ENCODE results near the gene CDV3. TPM values are rescaled to one million over a fixed set of nuclear protein-coding genes. Genes with fewer than 3 reads are reported as not detected.

The CDV3 gene
- total and polyA plus RNA-seq, 2 donors (not counting 1 experiment from before 2014, with no cell fraction given), result 39.8 to 188 TPM

DNA sequence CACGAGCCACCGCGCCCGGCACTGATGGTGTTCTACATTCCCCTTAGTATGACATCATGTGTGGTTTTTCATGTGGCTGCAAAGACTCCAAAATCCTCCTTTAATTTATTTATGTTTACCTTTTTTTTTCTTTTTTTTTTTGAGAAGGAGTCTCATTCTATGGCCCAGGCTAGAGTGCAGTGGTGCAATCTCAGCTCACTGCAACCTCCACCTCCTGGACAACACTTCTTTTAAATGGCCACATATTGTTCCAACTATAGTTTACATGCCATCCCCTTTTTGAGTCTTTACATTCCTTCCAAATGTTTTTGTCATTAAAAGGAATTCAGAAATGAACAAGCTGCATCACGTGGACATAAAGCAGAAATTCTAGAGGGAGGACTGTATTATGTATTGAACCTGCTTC lies 10.3 kb upstream of the CDV3 start:
- Mint-ChIP-seq H3K27ac (no peak overlapping the region), H3K27me3 (no peaks in the 10 kb centered on the region), H3K4me1 (peaks cover 22% of the 10 kb centered on the region), H3K4me3 (no peak overlapping the region), H3K9me3 (ENCODE audit: insufficient read depth) (peaks cover 3% of the 10 kb centered on the region)
- Histone ChIP-seq H3K4me3 (ENCODE audit: control extremely low read depth in 1 of 5, extremely low read depth in 1 of 5, insufficient read depth in 1 of 5, low read depth in 2 of 5, low read length in 4 of 5) (no peak overlapping the region), H3K27me3 (replicated peaks in 1 of 4; ENCODE audit: control extremely low read depth in 1 of 4, control insufficient read depth in 3 of 4, insufficient read depth in 4 of 4, low read length in 3 of 4) (no peaks in the 10 kb centered on the region), H3K36me3 (replicated peaks in 1 of 2; ENCODE audit: control extremely low read depth in 1 of 2, control insufficient read depth in 1 of 2, extremely low read depth in 1 of 2, insufficient read depth in 2 of 2, low read length in 1 of 2) (no peaks in the 10 kb centered on the region), H2AFZ (ENCODE audit: insufficient read depth, low read depth, low read length, poor library complexity, severe bottlenecking) (no peak overlapping the region), H3K9me3 (ENCODE audit: control extremely low read depth in 1 of 3, control insufficient read depth in 2 of 3, insufficient read depth in 1 of 3, low read length in 2 of 3) (peaks cover 0 to 16% (median 0%) of the 10 kb centered on the region in 3 donors), H3K27ac (ENCODE audit: low read length in 2 of 2) (no peak overlapping the region), H3K9ac (ENCODE audit: low read length) (no peak overlapping the region), H3K4me1 (ENCODE audit: control insufficient read depth in 2 of 2, insufficient read depth in 2 of 2, low read length in 2 of 2) (peaks cover 13 to 35% of the 10 kb centered on the region in 2 donors), H3K79me2 (ENCODE audit: control insufficient read depth, insufficient read depth, low read length) (no peaks in the 10 kb centered on the region), H4K20me1 (ENCODE audit: control insufficient read depth, insufficient read depth, low read length, poor library complexity, severe bottlenecking) (no peaks in the 10 kb centered on the region), H3K4me2 (replicated peaks; ENCODE audit: low read depth, low read length, poor library complexity, severe bottlenecking) (no peak overlapping the region)
- WGBS (ENCODE audit: insufficient coverage), result no CpG with 5 or more reads among the region's 5 CpGs
- no peak for DNase-seq
- CTCF ChIA-PET, result interaction anchor here (1.0 to 2.0 kb wide), 2 partner anchors 10 to 15 kb away, joined by 3 to 6 read pairs; partner anchors contain the start of gene CDV3
- ATAC-seq (ENCODE audit: low read depth), result no peak
- POLR2A ChIA-PET, result interaction anchor here (0.7 kb wide), 2 partner anchors 8 to 99 kb away, joined by 4 to 5 read pairs; partner anchors contain the start of gene TOPBP1
- intact Hi-C loops (cut with micrococcal nuclease), result no loop called here
- no peak for TF ChIP-seq EZH2 (IDR thresholded peaks at IDR 0.05; ENCODE audit: borderline replicate concordance, insufficient read depth, low read depth, low read length, poor library complexity, severe bottlenecking)
- TF ChIP-seq, protein P1, sequence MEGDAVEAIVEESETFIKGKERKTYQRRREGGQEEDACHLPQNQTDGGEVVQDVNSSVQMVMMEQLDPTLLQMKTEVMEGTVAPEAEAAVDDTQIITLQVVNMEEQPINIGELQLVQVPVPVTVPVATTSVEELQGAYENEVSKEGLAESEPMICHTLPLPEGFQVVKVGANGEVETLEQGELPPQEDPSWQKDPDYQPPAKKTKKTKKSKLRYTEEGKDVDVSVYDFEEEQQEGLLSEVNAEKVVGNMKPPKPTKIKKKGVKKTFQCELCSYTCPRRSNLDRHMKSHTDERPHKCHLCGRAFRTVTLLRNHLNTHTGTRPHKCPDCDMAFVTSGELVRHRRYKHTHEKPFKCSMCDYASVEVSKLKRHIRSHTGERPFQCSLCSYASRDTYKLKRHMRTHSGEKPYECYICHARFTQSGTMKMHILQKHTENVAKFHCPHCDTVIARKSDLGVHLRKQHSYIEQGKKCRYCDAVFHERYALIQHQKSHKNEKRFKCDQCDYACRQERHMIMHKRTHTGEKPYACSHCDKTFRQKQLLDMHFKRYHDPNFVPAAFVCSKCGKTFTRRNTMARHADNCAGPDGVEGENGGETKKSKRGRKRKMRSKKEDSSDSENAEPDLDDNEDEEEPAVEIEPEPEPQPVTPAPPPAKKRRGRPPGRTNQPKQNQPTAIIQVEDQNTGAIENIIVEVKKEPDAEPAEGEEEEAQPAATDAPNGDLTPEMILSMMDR (IDR thresholded peaks at IDR 0.05), result no peak

DNA sequence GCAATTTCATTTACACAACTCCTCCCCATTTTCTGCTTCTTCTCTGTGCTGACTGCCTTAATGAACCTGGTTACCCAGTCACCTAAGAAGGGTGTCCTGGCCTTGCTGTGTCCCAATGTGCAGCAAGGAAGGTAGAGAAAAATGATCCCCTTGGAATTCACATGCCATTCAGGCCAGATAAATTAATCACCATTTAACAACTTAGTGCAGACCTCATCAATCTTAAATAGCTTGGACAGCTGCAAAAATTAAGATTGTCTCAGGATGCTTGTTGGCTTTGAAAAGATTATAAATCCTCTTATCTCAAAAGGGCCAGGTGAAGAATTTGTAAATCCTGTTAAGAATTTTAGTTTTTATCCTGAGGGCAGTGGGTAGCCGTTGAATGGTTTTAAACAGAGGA lies 9.7 kb upstream of the CDV3 start:
- no peak overlapping the region for H3K4me2 ChIP-seq (replicated peaks; ENCODE audit: low read depth, low read length, poor library complexity, severe bottlenecking)
- peaks cover 0 to 12% (median 0%) of the 10 kb centered on the region in 3 donors for H3K9me3 ChIP-seq (ENCODE audit: control extremely low read depth in 1 of 3, control insufficient read depth in 2 of 3, insufficient read depth in 1 of 3, low read length in 2 of 3)
- Mint-ChIP-seq H3K4me3 (no peak overlapping the region), H3K27ac (no peak overlapping the region), H3K27me3 (no peaks in the 10 kb centered on the region), H3K4me1 (peaks cover 28% of the 10 kb centered on the region), H3K9me3 (ENCODE audit: insufficient read depth) (no peaks in the 10 kb centered on the region)
- WGBS (ENCODE audit: insufficient coverage), result 100% methylated on average over 1 of the region's 1 CpG
- ChIA-PET POLR2A (no interaction called here), CTCF (interaction anchor here (1.0 to 2.0 kb wide), 2 partner anchors 14 to 65 kb away, joined by 3 to 6 read pairs; no protein-coding TSS in a partner anchor)
- peaks cover 13 to 40% of the 10 kb centered on the region in 2 donors for H3K4me1 ChIP-seq (ENCODE audit: control insufficient read depth in 2 of 2, insufficient read depth in 2 of 2, low read length in 2 of 2)
- no peaks in the 10 kb centered on the region for H3K79me2 ChIP-seq (ENCODE audit: control insufficient read depth, insufficient read depth, low read length)
- H3K36me3 ChIP-seq (replicated peaks in 1 of 2; ENCODE audit: control extremely low read depth in 1 of 2, control insufficient read depth in 1 of 2, extremely low read depth in 1 of 2, insufficient read depth in 2 of 2, low read length in 1 of 2), result no peaks in the 10 kb centered on the region
- intact Hi-C loops (cut with micrococcal nuclease), result no loop called here
- no peaks in the 10 kb centered on the region for H4K20me1 ChIP-seq (ENCODE audit: control insufficient read depth, insufficient read depth, low read length, poor library complexity, severe bottlenecking)
- no peak for DNase-seq
- H3K4me3 ChIP-seq (ENCODE audit: control extremely low read depth in 1 of 5, extremely low read depth in 1 of 5, insufficient read depth in 1 of 5, low read depth in 2 of 5, low read length in 4 of 5), result no peak overlapping the region
- H3K9ac ChIP-seq (ENCODE audit: low read length), result no peak overlapping the region
- H3K27me3 ChIP-seq (replicated peaks in 1 of 4; ENCODE audit: control extremely low read depth in 1 of 4, control insufficient read depth in 3 of 4, insufficient read depth in 4 of 4, low read length in 3 of 4), result no peaks in the 10 kb centered on the region
- TF ChIP-seq, protein P1 (IDR thresholded peaks at IDR 0.05), result no peak
- no peak for TF ChIP-seq EZH2 (IDR thresholded peaks at IDR 0.05; ENCODE audit: borderline replicate concordance, insufficient read depth, low read depth, low read length, poor library complexity, severe bottlenecking)
- no peak overlapping the region for H2AFZ ChIP-seq (ENCODE audit: insufficient read depth, low read depth, low read length, poor library complexity, severe bottlenecking)
- ATAC-seq (ENCODE audit: low read depth), result no peak
- no peak overlapping the region for H3K27ac ChIP-seq (ENCODE audit: low read length in 2 of 2)
